C4-2B (cell line): ENCODE data around the gene SEPTIN5.

Experiments
- CTCF ChIP-seq: fragments of 450-650 bp; conservative IDR thresholded peaks from 2 replicates; pipeline ENCODE4 v1.5.1; 2017; ENCODE audit warnings: mild to moderate bottlenecking
- ZFX ChIP-seq: fragments of 450-650 bp; IDR thresholded peaks from 2 replicates; pipeline ENCODE4 v1.6.1; 2017

GRCh38 chr22:19696504-19697276, 17.6 kb upstream of the SEPTIN5 start:
- no peak for TF ChIP-seq CTCF
- TF ChIP-seq ZFX = no peak
